Measurements from ENCODE around the gene ZHX3.

Gene ZHX3

DNA sequence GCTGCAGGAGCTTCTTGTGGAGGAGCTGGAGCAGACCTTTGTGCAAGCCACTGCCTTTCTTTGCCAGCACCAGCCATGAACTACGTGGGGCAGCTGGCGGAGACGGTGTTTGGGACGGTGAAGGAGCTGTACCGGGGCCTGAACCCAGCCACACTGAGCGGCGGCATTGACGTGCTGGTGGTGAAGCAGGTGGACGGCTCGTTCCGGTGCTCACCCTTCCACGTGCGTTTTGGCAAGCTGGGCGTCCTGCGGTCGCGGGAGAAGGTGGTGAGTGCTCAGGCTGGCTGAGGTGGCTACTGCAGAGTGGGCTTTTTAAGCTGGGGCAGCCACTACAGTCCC lies 28.2 kb upstream of the ZHX3 start:
- no peak overlapping the region for H3K4me3 ChIP-seq (ENCODE audit: low read length)
- DNase-seq (ENCODE audit: low read depth) = no peak
- no peak for TF ChIP-seq CTCF (IDR thresholded peaks at IDR 0.05; ENCODE audit: insufficient read depth, low read depth, low read length, missing control alignments)

GRCh38 chr20:41344938-41345728 lies 27.6 kb upstream of the ZHX3 start:
- peak; percentile 52 for DNase-seq (ENCODE audit: low read depth)

DNA sequence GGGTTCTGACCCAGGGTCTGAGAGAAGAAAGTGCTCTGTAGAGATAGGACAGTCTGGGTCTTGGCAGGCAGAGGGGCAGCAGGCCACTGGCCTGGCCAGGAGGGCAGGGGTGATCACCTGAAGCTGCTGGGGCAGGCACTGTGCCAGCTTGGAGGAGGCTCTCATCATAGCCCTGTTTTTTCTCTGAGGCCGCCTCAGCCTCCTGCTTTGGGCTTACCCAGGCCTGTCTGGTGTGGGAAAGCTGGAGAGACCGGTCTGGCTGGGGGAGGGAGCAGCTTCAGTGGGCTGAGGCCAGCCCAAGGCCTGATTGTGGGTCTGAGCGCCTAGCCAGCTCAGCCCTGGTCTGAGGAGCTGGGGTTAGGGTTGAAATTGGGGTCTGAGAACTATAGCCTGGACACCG lies 26.9 kb upstream of the ZHX3 start:
- peak; percentile 77 for DNase-seq (ENCODE audit: low read depth)
- no peak overlapping the region for H3K4me3 ChIP-seq (ENCODE audit: low read length)
- TF ChIP-seq CTCF (IDR thresholded peaks at IDR 0.05; ENCODE audit: insufficient read depth, low read depth, low read length, missing control alignments) = no peak

More at GRCh38 chr20:41344938-41345728, 27.6 kb upstream of the ZHX3 start:
- TF ChIP-seq CTCF (IDR thresholded peaks at IDR 0.05; ENCODE audit: insufficient read depth, low read depth, low read length, missing control alignments) = no peak
- no peak overlapping the region for H3K4me3 ChIP-seq (ENCODE audit: low read length)

DNA sequence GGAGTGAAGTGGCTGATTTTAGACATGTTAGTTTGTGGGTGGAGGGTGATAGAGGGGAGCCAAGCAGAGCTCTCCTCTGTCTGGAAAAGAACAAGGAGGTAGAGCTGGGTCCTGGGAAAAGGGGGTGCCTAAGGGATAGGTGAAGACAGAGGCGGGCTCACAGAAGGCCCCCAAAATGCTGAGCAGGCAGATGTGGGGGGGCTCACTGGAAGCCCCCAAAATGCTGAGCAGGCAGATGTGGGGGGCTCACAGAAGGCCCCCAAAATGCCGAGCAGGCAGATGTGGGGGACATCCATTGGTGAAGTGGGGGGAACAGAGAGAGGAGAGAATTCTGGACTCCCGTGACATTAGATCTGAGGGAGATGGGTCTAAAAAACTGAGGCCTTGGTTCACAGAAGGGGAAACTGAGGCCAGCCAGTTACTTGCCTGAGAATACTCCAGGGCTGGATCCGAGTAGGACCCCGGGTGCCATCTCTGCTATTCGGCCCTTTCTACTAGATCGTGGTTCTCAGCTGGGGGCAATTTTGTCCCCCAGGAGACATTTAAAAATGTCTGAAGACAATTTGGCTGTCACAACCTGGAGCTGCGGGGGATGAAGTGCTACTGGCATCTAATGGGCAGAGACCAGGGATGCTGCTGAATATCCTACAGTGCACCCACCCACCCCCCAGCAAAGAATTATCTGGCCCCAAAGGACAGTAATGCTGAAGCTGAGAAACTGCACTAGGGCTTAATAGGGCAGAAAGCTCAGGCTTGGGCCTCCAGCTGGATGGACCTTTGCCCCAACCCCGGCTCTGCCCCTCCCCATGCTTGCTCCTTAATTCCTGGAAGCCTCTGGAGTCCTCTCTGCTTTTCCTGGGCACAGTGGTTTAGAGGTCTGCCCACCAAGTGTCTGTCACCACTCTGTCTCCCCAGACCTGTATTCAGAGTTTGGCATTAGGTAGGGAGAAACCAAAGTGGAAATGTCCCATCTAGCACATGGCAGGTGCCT lies 25.2 kb upstream of the ZHX3 start:
- no peak for TF ChIP-seq CTCF (IDR thresholded peaks at IDR 0.05; ENCODE audit: insufficient read depth, low read depth, low read length, missing control alignments)
- DNase-seq (ENCODE audit: low read depth) = no peak
- H3K4me3 ChIP-seq (ENCODE audit: low read length) = no peak overlapping the region

DNA sequence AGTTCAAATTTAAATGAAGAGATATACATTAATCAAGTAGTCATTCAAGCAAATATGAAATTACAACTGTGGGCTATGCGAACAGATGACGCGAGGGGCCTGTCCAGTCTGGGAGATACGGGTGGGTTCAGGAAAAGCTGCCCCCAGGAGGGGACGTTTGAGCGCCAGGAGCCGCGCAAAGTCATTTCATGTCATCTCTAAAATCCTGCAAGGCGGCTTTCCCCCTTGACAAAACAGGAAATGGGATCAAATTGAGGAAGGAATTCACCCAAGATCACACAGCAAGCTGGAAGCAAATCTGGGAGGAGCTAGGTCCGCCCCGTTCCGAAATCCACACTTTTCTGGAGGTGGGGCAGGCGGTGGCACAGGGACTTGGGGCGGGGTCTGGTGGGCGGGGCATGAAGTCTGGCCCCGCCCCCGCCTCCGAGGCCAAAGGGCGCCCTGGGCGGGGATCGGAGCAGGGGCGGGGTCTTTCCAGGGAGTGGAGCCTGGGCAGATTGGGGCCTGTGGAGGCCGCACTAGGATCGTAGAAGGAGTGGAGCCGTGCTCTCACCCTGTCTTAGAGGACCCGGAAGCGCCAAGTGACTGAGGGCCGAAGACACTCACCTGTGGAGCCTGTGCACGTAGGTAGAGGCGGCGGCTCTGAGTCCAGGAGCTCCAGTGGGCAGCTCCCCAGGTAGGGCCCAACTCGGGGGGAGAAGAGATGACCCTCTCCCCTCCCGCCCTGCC lies 23.0 kb upstream of the ZHX3 start, which contains the start of gene LPIN3:
Gene LPIN3 (plus strand): TSS at position 495 of the 729 bp plus-strand sequence. CDS start 4,983 bp downstream, outside the sequence.
- peak; percentile 39 for TF ChIP-seq CTCF (IDR thresholded peaks at IDR 0.05; ENCODE audit: insufficient read depth, low read depth, low read length, missing control alignments)
- peak; percentile 96 for DNase-seq (ENCODE audit: low read depth)
- H3K4me3 ChIP-seq (ENCODE audit: low read length) = peak within 1 kb of the TSS; percentile 65

GRCh38 chr20:41339957-41340326 lies 22.4 kb upstream of the ZHX3 start:
- peak overlapping the region; percentile 48 for H3K4me3 ChIP-seq (ENCODE audit: low read length)
- TF ChIP-seq CTCF (IDR thresholded peaks at IDR 0.05; ENCODE audit: insufficient read depth, low read depth, low read length, missing control alignments) = peak; percentile 88
- DNase-seq (ENCODE audit: low read depth) = peak; percentile 91

All from epithelial cell of esophagus (primary cell).